KOPT-K1 (cell line): ENCODE measurements around the gene GRXCR2.
"Not testable (repeated sequence)": the region's sequence is repeated elsewhere in the genome, so short reads cannot be mapped to it uniquely, and the experiment has no call there.

Experiments
- H3K27ac ChIP-seq: fragments of 200-600 bp; sonication (generic); 2 replicates; pipeline ENCODE4 v1.5.1; 2016; ENCODE audit warnings: antibody characterized with exemption, mild to moderate bottlenecking, low read depth, low read length; ENCODE audit not compliant: poor library complexity, severe bottlenecking
- H3K36me3 ChIP-seq: fragments of 200-600 bp; sonication (generic); 2 replicates; pipeline ENCODE4 v1.5.1; 2017; ENCODE audit warnings: antibody characterized with exemption, mild to moderate bottlenecking, low read length, moderate library complexity; ENCODE audit not compliant: insufficient read depth
- H3K9me3 ChIP-seq: fragments of 200-600 bp; sonication (generic); 2 replicates; pipeline ENCODE4 v1.5.1; 2017; ENCODE audit warnings: antibody characterized with exemption, low read length, mild to moderate bottlenecking; ENCODE audit not compliant: insufficient read depth, poor library complexity, severe bottlenecking

The GRXCR2 gene

GRCh38 chr5:145858959-145859358 is 13.9 kb downstream of the GRXCR2 start:
- H3K9me3 ChIP-seq, result no peaks in the 10 kb centered on the region
- no peak overlapping the region for H3K27ac ChIP-seq
- H3K36me3 ChIP-seq, result no peaks in the 10 kb centered on the region

GRCh38 chr5:145856285-145856818 is 16.5 kb downstream of the GRXCR2 start:
- Histone ChIP-seq H3K36me3 (no peaks in the 10 kb centered on the region), H3K9me3 (no peaks in the 10 kb centered on the region), H3K27ac (no peak overlapping the region)

GRCh38 chr5:145855763-145856267 is 17.0 kb downstream of the GRXCR2 start:
- no peak overlapping the region for H3K27ac ChIP-seq

GRCh38 chr5:145854651-145855258 is 18.1 kb downstream of the GRXCR2 start:
- no peak overlapping the region for H3K27ac ChIP-seq
- H3K9me3 ChIP-seq, result no peaks in the 10 kb centered on the region
- H3K36me3 ChIP-seq, result no peaks in the 10 kb centered on the region

More at GRCh38 chr5:145855763-145856267, 17.0 kb downstream of the GRXCR2 start:
- no peaks in the 10 kb centered on the region for H3K9me3 ChIP-seq
- no peaks in the 10 kb centered on the region for H3K36me3 ChIP-seq

GRCh38 chr5:145853781-145854376 is 18.9 kb downstream of the GRXCR2 start:
- Histone ChIP-seq H3K36me3 (no peaks in the 10 kb centered on the region), H3K9me3 (no peaks in the 10 kb centered on the region), H3K27ac (no peak overlapping the region)

- Histone ChIP-seq H3K27ac (no peak overlapping the region), H3K9me3 (no peaks in the 10 kb centered on the region), H3K36me3 (no peaks in the 10 kb centered on the region)
These were observed 19.8 kb downstream of the GRXCR2 start for GRCh38 chr5:145852990-145853389.

- no peak overlapping the region for H3K27ac ChIP-seq
- no peaks in the 10 kb centered on the region for H3K9me3 ChIP-seq
- no peaks in the 10 kb centered on the region for H3K36me3 ChIP-seq
These were observed 24.0 kb downstream of the GRXCR2 start for GRCh38 chr5:145848854-145849253.

GRCh38 chr5:145847499-145848497 is 25.0 kb downstream of the GRXCR2 start:
- no peaks in the 10 kb centered on the region for H3K36me3 ChIP-seq
- H3K9me3 ChIP-seq, result no peaks in the 10 kb centered on the region
- no peak overlapping the region for H3K27ac ChIP-seq

- Histone ChIP-seq H3K36me3 (no peaks in the 10 kb centered on the region), H3K27ac (no peak overlapping the region), H3K9me3 (no peaks in the 10 kb centered on the region)
These were observed 26.7 kb downstream of the GRXCR2 start for GRCh38 chr5:145846081-145846480.

GRCh38 chr5:145841299-145841698 is 31.5 kb downstream of the GRXCR2 start:
- Histone ChIP-seq H3K27ac (no peak overlapping the region), H3K36me3 (no peaks in the 10 kb centered on the region), H3K9me3 (no peaks in the 10 kb centered on the region)

- no peaks in the 10 kb centered on the region for H3K36me3 ChIP-seq
- no peaks in the 10 kb centered on the region for H3K9me3 ChIP-seq
- H3K27ac ChIP-seq, result no peak overlapping the region
These were observed 32.2 kb downstream of the GRXCR2 start for GRCh38 chr5:145840458-145841132.

- Histone ChIP-seq H3K27ac (no peak overlapping the region), H3K9me3 (no peaks in the 10 kb centered on the region), H3K36me3 (no peaks in the 10 kb centered on the region)
These were observed 34.5 kb downstream of the GRXCR2 start for GRCh38 chr5:145838276-145838675.

GRCh38 chr5:145836241-145836640 is 36.6 kb downstream of the GRXCR2 start:
- H3K27ac ChIP-seq, H3K9me3 ChIP-seq: not testable (repeated sequence)

GRCh38 chr5:145835848-145836239 is 37.0 kb downstream of the GRXCR2 start:
- Histone ChIP-seq H3K27ac (no peak overlapping the region), H3K9me3 (no peaks in the 10 kb centered on the region), H3K36me3 (no peaks in the 10 kb centered on the region)

More at GRCh38 chr5:145836241-145836640, 36.6 kb downstream of the GRXCR2 start:
- H3K36me3 ChIP-seq, result not testable (repeated sequence)
